Astrocyte of the spinal cord (primary cell): ENCODE measurements around the gene B3GAT2.
A peak's percentile ranks its signal among the peaks of the same experiment; 100 is the strongest.
"Not testable (repeated sequence)": the region's sequence is repeated elsewhere in the genome, so short reads cannot be mapped to it uniquely, and the experiment has no call there.

Source experiments
- DNase-seq: peaks from one replicate; pipeline ENCODE4 v3.0.0; 2011; ENCODE audit warnings: low read depth, low spot score
- H3K4me3 ChIP-seq: 2 replicates; pipeline ENCODE4 v1.5.1; 2011; ENCODE audit warnings: low read depth, mild to moderate bottlenecking, low read length, moderate library complexity
- in situ Hi-C: cut with HindIII; loops from 2 replicates; pipeline ENCODE4 v1.10.0; 2017; ENCODE audit warnings: low sequenced_read_pairs
- TF ChIP-seq, protein P1 (sequence below): IDR thresholded peaks from 2 replicates; pipeline ENCODE4 v1.5.1; 2012; ENCODE audit warnings: low read depth, mild to moderate bottlenecking, low read length, inconsistent platforms

The B3GAT2 gene

DNA sequence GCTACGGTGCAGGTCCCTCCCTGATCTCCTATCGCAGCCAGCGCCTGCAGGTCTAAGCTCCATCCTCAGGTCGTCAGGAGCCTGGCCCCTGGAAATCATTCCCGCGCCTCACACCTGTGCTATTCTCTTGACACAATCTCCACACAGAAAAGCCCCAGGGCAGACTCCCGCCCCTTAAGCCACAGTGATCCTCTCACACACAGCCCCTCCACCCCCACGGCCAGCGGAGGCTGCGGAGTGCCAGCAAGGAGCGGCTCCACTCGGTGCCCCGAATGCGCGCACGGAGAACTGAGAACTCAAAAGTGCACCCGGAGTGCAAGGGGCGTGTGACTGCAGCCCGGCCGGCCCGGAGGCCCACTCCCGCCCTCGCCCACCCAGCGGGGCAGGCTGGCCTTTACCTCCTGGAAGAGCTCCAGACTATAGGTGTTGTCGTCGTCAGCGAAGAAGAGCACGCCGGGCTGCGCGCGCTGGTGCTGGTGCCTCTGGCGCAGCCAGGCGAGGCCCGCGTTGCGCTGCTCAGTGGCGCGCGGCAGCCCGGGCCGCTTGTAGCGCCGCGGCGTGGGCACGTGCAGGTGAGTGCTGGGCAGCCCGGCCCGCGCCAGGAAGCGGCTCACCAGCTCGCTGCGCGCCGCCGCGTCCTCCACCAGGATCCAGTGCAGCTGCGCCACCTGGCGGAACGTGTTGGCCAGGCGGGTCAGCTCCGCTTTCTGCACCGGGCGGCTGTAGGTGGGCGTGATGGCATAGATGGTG, 1.2 kb downstream of the B3GAT2 start:
- peak overlapping the region; percentile 42 for H3K4me3 ChIP-seq
- DNase-seq: peak; percentile 62
- TF ChIP-seq, protein P1, sequence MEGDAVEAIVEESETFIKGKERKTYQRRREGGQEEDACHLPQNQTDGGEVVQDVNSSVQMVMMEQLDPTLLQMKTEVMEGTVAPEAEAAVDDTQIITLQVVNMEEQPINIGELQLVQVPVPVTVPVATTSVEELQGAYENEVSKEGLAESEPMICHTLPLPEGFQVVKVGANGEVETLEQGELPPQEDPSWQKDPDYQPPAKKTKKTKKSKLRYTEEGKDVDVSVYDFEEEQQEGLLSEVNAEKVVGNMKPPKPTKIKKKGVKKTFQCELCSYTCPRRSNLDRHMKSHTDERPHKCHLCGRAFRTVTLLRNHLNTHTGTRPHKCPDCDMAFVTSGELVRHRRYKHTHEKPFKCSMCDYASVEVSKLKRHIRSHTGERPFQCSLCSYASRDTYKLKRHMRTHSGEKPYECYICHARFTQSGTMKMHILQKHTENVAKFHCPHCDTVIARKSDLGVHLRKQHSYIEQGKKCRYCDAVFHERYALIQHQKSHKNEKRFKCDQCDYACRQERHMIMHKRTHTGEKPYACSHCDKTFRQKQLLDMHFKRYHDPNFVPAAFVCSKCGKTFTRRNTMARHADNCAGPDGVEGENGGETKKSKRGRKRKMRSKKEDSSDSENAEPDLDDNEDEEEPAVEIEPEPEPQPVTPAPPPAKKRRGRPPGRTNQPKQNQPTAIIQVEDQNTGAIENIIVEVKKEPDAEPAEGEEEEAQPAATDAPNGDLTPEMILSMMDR: peak; percentile 84
- in situ Hi-C loops: no loop called here

DNA sequence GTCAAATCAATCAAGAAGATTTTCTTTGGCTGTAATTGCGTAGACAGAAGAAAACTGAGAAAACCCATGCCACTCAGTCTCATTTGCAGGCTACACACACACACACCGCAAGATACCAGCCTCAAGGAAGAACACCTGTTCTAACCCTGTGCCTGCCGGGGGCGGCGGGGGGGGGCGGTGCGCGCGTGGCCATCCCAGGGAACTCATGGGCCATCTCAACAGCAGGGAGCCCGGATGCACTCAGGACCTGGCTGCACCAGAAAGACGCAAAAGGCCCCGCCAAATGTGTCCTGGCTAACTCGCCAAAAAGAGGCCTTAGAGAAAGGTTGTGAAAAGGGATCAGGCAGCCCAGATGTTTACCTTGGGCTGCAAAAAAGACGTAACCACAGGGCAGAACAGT, 2.1 kb downstream of the B3GAT2 start:
- TF ChIP-seq, protein P1: no peak
- DNase-seq: no peak
- in situ Hi-C loops: no loop called here
- no peak overlapping the region for H3K4me3 ChIP-seq

DNA sequence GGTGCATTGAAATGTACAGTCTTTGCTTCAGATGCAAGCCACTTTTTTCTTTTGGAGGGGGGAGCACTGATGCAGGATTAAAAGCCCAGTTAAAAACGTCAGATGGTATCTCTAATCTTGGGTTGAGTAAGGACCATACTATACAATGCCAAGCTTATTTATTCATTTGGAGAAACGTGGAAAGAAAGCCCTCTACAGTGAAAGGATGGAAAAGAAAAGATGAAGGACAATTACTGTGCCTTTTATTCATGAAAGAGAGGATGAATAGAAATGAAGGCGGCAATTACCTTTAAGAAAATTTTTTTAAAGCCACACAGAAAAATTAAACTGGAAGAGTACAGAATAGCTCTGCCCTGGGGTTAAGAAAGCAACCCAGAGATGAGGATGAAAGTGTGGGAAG, 2.7 kb downstream of the B3GAT2 start:
- no peak overlapping the region for H3K4me3 ChIP-seq
- in situ Hi-C loops: no loop called here
- no peak for DNase-seq
- TF ChIP-seq, protein P1: no peak

DNA sequence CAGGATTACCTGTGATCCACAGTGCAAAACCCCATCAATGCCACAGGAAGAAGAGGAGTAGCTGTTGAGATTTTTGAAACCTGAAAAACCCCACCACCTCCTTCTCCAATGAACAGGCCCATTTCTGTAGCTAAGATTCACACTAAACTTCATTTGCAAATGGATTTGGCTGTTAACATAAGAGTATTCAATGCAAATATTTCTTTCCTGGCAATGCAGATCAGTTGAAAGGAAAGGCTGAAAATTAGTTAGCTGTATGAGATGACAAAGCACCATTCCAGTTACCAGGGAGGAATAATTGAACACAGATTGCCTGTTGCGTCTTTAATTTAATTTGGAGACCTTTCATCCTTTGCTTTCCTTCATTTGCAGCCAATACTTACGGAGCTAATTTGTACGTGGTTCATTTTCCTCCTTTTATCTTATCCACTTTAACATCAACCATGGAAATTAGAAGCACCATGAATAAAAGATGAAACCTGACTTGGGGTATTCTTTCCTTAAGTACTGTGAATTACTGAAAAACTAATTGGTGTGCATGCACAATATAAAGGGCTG, 4.2 kb downstream of the B3GAT2 start:
- H3K4me3 ChIP-seq: no peak overlapping the region
- DNase-seq: no peak
- TF ChIP-seq, protein P1: no peak
- in situ Hi-C loops: no loop called here

DNA sequence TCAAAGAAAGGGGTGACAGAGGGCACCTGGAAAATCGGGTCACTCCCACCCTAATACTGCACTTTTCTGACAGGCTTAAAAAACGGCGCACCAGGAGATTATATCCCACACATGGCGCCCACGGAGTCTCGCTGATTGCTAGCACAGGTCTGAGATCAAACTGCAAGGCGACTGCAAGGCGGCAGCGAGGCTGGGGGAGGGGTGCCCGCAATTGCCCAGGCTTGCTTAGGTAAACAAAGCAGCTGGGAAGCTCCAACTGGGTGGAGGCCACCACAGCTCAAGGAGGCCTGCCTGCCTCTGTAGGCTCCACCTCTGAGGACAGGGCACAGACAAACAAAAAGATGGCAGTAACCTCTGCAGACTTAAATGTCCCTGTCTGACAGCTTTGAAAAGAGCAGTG, 12.5 kb downstream of the B3GAT2 start:
- DNase-seq, in situ Hi-C loops, H3K4me3 ChIP-seq: not testable (repeated sequence)

DNA sequence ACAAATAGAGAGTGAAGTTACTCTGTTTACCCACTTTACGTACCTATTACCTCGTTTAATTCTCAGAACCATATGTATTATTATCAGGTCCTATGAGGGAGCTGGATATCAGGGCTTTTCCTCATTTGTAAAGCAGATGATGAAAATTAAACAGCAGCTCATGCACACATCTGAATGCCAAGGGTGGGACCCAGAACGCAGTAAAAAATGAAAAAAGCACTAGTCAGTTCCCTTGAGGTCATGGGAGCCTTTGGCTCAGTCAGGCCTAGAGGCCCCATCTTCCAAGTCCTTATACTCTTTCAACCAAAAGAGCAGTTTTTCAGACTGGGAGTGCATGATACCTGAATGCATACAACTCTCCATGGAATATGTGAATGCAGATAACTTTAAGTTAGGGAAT, 23.0 kb downstream of the B3GAT2 start:
- in situ Hi-C loops: no loop called here
- TF ChIP-seq, protein P1: no peak
- no peak overlapping the region for H3K4me3 ChIP-seq
- DNase-seq: no peak

DNA sequence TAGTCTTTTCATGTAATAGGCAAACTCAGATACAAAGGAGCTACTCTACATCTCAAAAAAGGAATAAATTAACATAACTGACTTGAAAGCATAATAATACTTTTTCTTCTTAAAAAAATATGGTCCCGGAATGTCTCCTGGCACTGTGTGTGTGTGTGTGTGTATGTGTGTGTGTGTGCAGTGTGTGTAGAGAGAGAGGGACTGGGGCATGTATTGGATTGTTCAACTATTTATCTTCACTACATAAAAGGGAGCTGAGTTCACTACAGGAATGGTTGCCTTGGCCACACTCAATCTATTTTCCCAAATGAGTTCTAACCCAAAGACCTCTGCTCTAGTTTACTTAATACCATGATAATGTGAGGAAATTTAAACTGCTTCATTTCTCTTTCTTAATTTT, 51.1 kb downstream of the B3GAT2 start:
- TF ChIP-seq, protein P1: no peak
- DNase-seq: no peak
- in situ Hi-C loops: no loop called here
- no peak overlapping the region for H3K4me3 ChIP-seq
